Renal cortical epithelial cell (primary cell): ENCODE measurements around the gene RAB29. TPM values are rescaled to one million over a fixed set of nuclear protein-coding genes. Genes with fewer than 3 reads are reported as not detected.

Source experiments
- DNase-seq: peaks from one replicate; pipeline ENCODE4 v3.0.0-alpha.2; 2011; ENCODE audit warnings: low read depth
- total RNA-seq: library from RNA; depleted of rRNA; stranded (reverse); fragments of >200 nt; gene quantifications from 2 replicates; pipeline ENCODE4 v1.2.3, GENCODE V29; 2014

Gene RAB29
- total RNA-seq, 1 donor from 2014 or later: 53.2 TPM

DNA sequence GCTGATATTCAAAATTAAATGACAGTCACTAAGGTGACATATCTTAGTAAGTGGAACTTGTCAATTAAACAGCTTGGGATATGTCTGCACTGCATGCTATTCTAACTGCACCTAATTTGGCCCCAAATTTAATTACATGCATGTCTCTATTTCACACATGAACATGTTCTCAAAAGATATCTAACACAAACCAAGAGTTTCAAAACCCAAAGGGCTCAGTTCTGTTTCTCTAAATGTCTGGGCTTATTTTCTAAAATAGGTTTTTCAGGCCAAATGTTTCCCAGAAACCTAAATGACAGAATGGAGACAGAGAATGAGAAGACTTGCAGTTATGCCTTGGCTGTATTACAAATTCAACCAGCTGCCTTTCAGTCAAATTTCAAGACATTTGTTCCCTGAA is 11.3 kb downstream of the RAB29 start:
- no peak for DNase-seq

DNA sequence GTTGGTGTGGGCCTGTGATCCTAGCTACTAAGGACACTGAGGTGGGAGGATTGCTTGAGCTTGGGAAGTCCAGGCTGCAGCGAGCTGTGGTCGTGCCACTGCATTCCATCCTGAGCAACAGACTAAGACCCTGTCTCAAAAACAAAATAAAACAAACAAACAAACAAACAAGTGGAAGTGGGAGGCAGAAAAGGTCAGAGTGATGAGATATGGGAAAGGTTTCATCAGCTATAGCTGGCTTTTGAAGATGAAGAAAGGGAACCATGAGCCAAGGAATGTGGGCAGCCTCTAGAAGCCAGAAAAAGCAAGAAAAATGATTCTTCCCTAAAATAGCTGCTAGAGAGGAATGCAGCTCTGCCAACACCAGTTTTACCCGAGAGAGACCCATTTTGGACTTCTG is 14.7 kb downstream of the RAB29 start:
- DNase-seq: no peak

DNA sequence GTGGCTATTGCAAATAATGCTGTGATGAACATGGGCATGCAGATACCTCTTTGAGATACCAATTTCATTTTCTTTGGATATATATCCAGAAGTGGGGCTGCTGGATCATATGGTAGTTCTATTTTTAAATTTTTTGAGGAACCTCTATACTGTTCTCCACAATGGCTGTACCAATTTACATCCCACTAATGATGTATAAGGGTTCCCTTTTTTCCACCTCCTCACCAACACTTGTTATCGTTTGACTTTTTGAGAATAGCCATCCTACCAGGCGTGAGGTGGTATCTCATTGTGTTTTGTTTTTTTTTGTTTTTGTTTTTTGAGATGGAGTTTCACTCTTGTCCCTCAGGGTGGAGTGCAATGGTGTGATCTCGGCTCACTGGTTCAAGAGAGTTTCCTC is 18.7 kb downstream of the RAB29 start:
- DNase-seq: no peak

DNA sequence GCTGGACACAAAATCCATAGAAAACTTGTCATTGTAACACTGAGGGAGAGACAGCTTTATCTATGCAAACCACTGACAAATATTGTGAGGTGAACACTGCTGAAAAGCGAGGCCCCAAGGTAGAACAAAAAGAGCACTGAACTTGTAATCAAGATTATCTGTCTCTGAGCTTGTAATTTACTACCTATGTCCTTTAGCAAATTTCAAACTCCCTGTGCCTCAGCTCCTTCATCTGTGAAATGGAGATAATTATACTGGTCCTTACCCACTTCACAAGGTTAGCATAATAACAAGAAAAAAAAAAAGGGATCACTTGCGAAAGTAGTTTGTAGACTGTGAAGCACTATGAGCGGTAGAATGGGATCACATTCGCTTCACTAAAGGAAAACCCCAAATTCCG is 20.4 kb downstream of the RAB29 start:
- no peak for DNase-seq

DNA sequence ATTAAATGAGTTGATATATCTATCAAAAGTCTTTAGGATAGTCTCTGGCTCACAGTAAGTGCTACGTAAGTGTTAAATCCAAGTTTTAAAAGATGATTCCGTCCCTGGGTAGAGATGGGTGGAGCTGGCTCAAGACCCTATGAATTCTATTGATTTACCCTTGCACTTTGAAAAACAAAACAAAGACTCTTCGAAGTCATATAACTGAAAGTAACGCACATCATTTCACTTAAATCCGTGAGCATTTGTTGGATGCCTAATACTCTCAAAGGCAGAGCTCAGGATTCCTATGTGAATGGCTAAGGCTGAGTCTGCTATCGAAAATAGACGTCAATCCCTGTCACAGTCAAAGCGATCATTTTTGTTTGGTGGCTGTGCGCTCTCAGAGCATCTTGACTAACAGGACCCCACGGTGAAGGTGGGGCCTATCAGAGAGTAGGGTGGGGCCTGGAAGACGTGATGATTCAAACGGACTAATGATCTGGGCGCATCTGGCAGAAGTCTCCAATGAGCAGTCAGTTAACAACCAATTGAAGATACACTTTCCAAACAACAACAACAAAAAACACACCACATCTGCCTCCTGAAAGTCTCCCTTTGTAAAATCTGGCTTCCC is 24.1 kb downstream of the RAB29 start:
- DNase-seq: no peak

DNA sequence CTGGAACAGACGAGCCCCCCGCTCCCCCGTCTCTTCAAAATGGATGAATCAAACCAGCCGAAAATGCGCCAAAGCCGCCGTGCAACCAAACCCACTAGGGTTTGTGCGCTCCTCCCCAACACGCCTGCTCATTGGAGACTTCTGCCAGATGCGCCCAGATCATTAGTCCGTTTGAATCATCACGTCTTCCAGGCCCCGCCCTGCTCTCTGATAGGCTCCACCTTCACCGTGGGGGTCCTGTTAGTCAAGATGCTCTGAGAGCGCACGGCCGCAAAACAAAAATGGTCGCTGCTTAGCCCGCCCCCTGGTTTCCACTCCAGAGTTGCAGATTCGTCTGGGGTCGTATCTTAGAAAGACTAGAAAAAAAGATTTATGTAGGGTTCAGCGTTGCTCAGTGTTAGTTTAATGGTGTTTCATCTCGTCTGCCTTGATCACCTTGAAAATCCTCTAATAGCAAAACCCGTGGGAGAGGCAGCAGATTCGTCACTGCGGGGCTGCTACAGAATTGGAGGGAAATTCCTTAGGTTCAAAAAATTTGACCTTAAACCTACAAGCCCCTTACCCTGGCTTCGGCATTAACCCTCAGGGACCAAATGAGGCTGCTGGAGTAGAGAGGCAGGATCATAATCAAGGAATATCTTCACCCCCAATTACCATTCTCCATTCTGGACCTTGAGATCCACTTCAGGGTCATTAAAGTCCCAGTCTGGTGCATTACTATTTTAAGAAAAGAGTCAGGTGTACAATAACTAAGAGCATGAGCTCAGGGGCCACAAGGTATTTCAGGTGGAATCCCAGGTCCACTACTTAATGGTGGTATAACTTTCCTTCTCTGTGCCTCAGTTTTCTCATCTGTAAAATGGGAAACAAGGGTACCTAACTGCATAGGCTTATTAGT is 24.9 kb downstream of the RAB29 start, which contains the start of gene NUCKS1:
TSS of gene NUCKS1 (minus strand) at position 45 of the 898 bp plus-strand sequence. CDS start 209 bp downstream, outside the sequence.
- DNase-seq: peak; percentile 97

DNA sequence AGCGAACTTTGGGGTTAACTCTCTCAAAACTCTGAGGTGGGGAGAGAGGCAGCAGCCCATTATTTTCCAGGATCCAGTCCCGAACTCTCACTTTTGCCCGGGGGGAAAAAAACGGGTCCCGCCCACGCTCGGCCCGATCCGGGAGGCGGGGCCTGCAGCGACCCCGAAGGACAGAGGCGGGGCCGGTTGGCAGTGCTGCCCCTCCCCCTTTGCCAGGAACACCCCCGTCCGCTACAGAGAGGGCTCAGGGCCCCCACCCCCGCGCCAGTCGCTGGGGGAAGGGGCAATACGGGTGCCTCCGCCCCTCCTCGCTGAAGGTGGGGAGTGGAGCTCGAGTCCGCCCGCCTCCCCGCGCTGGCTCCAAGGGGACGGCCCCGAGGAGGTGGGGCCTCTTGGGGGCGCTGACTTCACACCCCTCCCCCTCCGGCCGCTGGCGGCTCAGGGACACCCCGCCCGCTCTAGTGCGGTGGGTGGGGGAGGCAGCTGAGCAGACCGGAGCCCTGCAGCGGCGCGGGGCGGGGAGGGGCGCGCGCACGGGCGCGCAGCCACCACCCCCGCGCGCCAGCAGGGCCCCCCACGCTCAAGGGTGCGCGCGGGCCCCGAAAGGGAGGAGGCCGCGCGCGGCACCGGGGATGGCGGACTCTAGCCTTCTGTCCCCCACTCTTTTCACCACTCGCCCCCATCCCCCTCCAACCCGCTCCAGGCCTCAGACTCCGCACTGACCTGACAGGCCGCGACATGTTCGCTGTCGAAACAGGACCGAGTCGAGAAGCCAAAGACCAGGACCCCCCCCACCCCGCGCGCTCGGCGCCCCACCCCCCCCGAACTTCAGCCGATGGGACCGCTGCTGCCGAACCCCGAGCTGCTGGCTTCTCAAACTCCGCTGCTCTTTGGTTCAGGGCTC is 25.8 kb downstream of the RAB29 start:
- DNase-seq: peak; percentile 81

DNA sequence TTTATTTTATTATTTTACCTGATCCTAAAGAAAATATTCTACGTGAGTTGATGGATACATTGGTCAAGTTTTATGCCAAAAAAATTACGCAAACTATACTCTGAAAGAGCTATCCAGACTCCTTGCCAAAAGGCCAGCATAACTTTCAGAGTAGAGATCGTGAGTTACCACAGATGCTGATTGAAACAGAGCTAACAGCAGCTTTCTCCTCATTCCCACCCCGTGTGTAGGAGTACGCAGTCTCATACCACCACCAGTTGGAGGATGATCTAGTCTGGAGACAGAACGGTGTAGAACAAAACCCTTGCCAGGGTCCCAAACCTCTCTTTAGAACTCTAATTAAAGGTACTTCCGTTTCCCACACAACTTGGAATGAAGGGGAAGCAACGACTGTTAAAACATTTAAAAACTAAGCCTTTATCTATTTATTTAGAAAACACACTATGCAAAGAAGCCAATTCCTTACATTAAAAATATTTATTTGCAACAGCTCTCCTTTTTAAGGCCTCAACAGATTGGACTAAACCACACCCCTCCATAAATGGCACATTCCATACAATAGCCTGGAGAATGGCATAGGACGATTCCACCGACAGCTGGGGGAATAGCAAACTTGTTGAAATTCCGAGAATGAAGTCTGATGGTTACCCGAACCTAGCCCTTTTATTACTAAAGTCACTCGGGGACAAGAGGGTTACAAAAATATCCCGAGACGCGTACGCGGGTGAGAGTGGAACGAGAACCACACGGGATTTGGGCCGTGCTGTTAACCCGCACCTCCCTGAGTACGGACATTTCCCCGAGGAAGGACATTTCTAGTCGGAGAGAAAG is 26.7 kb downstream of the RAB29 start:
- DNase-seq: peak; percentile 60

DNA sequence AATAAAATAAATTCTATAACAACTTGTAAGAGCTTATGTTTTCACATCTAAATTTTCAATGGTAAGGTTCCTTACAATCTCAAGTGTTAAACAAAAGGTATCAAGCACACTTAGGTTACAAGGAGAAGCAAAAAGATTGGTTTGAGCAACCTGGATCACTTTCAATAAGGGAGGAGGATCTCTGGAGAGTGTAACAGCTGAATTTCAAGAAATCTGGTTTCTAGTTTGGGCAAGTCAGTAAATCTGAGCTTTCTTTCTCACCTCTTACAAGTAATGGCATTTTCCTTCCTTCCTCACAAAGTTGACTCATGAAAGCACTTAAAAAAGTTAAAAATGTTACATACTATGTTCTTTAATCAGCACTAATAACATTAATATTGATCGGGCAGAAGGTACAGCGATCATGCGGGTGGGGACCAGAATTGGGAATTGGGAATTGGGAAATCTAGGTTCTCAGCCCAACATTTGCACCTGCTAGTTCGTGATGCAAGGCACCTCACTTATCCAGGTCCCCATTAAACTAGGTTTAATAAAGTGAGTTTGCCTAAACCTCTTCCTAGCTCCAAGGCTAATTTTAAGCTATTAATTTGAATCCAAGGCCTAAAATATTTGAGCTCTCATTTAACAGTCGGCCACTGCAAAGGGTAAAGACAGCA is 28.4 kb downstream of the RAB29 start:
- DNase-seq: peak; percentile 8

DNA sequence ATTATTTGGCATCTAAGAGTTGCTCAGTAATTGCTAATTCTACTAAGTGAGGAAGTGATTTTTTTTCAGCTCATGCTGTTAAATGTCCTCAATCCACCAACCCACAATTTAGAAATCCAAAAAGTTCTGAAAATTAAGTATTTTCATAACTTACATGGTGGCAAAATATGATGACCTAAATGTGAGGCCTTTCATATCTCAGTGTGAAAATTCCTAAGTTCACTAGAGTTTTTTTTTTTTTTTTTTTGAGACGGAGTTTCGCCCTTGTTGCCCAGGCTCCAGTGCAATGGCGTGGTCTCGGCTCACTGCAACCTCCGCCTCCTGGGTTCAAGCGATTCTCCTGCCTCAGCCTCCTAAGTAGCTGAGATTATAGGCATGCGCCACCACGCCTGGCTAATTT is 30.9 kb downstream of the RAB29 start:
- DNase-seq: no peak

DNA sequence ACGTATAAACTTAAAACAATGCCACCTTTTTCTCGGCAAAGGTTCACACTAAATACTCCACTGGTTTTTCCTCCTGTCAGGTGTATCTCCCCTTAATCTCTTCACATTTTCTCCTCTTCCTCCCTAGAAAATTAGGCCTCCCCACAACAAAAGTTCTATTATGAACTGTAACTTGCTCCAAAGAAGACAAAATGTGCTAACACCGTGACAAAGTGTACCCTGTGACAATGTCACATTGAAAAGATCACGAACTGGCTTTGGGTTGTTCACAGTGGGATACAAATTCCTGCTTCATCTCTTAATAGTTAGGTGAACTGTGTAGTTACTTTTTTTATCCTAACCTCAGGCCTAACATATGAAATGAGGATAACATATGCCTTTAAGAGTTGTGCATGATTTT is 31.3 kb downstream of the RAB29 start:
- DNase-seq: no peak

DNA sequence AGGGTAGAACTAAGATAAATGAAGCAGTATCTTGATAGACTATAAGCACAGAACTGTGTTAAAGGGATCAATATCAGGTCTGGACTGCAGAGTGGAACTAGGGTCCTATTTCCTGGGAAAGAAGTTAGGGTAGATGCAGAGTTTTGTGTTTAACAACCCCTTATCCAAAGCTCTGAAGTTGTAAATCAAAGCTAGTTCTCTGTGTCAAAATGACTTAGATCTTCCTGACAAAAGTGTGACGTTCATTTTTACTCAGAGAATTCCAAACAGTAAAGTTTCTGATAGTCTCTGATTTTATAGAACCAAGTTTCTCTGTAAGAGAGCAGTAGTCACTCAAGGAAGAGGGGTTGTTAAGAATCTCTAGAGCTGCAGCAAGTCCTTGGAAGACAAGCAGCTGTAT is 33.6 kb downstream of the RAB29 start:
- no peak for DNase-seq

DNA sequence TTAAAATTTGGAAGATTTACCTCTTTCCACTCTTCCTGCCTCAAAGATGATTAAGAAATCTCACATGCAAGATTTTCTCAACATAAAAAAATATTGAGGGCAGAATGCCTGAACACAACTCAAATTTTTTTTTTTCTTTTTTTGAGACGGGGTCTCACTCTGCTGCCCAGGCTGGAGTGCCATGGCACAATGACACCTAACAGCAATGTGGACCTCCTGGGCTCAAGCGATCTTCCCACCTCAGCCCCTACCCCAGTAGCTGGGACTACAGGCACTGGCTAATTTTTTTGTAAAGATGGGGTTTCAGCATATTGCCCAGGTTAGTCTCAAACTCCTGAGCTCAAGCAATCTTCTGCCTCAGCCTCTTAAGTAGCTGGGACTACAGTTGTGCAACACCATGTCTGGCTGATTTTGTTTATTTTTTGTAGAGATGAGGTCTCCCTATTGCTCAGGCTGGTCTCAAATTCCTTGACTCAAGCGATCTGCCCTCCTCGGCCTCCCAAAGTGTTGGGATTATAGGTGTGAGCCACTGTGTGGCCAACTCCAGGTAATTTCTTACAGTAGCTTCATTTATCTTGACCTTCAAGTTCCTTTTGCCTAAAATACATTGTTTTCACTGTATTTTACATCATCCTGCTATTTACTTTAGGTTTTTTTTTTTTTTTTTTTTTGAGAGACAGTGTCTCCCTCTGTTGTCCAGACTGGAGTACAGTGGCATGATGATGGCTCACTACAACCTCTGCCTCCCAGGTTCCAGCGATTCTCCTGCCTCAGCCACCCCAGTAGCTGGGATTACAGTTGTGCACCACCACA is 35.7 kb downstream of the RAB29 start:
- peak; percentile 53 for DNase-seq

DNA sequence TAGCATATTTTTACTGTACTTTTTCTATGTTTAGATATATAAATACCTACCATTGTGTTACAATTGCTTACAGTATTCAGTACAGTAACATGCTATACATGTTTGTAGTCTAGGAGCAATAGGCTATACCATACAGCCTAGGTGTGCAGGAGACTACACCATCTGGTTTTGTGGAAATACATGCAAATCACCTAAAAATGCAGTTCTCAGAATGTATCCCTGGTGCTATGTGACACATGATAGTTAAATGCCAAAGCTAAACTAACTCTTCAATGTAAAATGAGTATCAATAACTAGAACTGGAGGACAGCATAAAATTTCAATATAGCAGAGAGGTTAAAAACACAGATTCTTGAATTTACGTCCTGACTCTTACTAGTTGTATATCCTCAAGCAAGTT is 40.1 kb downstream of the RAB29 start:
- DNase-seq: no peak

DNA sequence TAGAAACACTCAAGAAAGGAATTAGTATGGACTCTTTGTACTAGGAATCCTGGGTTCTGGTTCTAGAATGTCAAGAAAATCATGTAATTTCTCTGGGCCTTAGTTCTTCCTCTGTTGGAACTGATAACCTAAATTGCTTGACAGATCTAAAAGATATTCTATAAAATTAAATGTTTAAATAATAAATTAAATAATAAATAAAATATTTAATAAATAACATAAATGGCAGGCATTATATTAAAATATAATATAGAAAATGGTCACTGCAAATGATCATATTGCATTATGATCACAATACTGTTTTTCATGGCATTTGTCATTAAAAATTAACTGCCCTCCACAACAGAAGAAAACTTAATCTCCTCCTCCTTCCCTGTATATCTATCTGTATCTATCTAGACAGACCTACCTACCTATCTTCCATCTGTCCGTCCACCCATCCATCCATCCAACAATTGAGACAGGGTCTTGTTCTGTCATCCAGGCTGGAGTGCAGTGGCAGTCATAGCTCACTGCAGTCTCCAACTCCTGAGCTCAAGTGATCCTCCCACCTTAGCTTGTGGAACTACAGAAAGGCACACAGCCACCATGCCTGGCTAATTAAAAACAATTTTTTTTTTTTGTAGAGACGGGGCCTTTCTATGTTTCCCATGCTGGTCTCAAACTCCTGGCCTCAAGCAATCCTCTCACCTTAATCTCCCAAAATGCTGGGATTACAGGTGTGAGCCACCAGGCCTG is 41.7 kb downstream of the RAB29 start:
- DNase-seq: no peak

DNA sequence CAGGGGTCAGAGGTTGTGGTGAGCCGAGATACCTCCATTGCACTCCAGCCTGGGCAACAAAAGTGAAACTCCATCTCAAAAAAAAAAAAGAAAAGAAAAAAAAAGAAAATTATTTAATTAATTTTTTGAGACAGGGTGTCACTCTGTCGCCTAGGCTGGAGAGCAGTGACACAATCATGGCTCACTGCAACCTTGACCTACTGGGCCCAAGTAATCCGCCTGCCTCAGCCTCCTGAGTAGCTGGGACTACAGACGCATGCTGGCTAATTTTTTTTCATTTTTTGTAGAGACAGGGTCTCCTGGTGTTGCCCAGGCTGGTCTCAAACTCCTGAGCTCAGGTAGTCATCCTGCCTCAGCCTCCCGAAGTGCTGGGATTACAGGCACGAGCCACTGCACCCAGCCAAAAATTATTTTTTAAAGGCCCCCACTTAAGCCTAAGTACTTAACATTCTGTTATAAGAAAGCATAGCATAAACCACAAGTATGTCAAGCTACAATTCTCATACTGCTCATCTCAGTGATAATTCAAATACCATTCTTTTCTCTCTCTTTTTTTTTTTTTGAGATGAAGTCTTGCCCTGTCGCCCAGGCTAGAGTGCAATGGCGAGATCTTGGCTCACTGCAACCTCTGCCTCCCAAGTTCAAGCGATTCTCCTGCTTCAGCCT is 45.2 kb downstream of the RAB29 start:
- no peak for DNase-seq

DNA sequence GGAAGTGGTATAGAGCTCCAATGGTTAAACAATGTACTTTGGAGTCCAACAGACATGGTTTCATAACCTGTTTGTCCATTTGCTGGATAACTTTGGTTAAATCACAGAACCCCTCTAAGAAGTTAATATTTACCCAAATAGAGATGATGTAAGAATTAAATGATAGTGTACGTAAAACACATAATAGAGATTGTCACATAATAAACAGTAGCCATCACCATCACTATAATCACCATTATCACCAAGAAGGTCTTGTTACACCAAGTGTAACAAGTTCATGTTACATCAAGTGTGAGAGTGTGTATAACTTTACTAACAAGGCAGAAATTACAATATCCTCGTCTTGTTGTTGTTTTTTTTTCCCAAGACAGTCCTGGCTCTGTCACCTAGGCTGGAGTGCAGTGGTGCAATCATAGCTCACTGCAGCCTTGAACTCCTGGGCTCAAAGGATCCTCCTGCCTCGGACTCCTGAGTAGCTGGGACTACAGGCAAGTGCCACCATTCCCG is 48.6 kb downstream of the RAB29 start:
- peak; percentile 61 for DNase-seq

DNA sequence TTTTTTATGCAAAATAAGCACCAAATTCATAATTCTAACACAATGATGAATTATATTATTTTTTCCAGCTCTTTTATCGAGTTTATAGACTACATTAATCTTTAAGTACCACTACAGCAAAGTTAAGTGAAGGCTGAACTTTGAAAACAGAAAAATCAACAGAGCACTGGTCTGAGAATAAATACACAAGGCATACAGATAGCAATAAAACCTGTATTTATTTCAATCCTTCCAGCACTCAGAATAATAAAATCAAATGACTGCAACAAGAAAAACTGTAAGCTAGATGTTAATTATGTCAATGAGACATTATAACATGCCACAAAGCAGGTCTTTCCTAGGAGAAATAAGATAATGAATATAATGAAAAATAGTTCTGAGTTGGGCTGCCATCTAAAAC is 49.8 kb downstream of the RAB29 start:
- DNase-seq: no peak
